Activated CD8-positive, alpha-beta T cell treated with anti-CD3 and anti-CD28 coated beads for 36 hours (primary cell): ENCODE results near the gene ARHGEF5. TPM values are rescaled to one million over a fixed set of nuclear protein-coding genes. Genes with fewer than 3 reads are reported as not detected.

ENCODE experiments used
- ATAC-seq: fragments of 200-7000 bp; cut with Tn5 transposase; one replicate; pipeline ENCODE4 v1.10.0; 2021; ENCODE audit warnings: mild to moderate bottlenecking, moderate library complexity
- CTCF ChIA-PET: fragments of 350-600 bp; sonication (Branson Sonifier 250); formaldehyde crosslinking; loops from one replicate; lab custom pipeline; 2021; ENCODE audit warnings: antibody characterized with exemption; lab: Charles Lee
- POLR2A ChIA-PET: fragments of 350-600 bp; sonication (Branson Sonifier 250); formaldehyde crosslinking; loops from one replicate; lab custom pipeline; 2021; ENCODE audit warnings: antibody characterized with exemption; lab: Charles Lee
- DNase-seq: peaks from one replicate; pipeline ENCODE4 v3.0.0-alpha.2; 2020
- H3K27ac Mint-ChIP-seq: one replicate; pipeline ENCODE4 v1.8.0; 2021; ENCODE audit warnings: mild to moderate bottlenecking, mixed read lengths
- H3K27me3 Mint-ChIP-seq: one replicate; pipeline ENCODE4 v1.8.0; 2021; ENCODE audit warnings: mixed read lengths
- H3K36me3 Mint-ChIP-seq: one replicate; pipeline ENCODE4 v1.8.0; 2021; ENCODE audit warnings: low read depth, mixed read lengths
- H3K4me1 Mint-ChIP-seq: one replicate; pipeline ENCODE4 v1.8.0; 2021; ENCODE audit warnings: low read depth, mixed read lengths
- H3K4me3 Mint-ChIP-seq: one replicate; pipeline ENCODE4 v1.8.0; 2021; ENCODE audit warnings: mild to moderate bottlenecking, moderate library complexity, mixed read lengths
- H3K9me3 Mint-ChIP-seq: one replicate; pipeline ENCODE4 v1.8.0; 2021; ENCODE audit warnings: mixed read lengths
- intact Hi-C: fragments of 100-400 bp; cut with micrococcal nuclease; formaldehyde crosslinking; loops from one replicate; pipeline ENCODE4 v1.10.0; 2022
- total RNA-seq, 2 experiments: library from RNA; stranded (reverse); gene quantifications; one replicate each; pipeline ENCODE4 v1.2.3, GENCODE V29; 2021
- TF ChIP-seq, protein P1 (sequence below): fragments of 200-600 bp; IDR thresholded peaks from one replicate; pipeline ENCODE4 v1.8.0; 2022; ENCODE audit warnings: antibody characterized with exemption, mild to moderate bottlenecking

ARHGEF5 gene
- total RNA-seq, 2 experiments from 2014 or later: 6.7 to 7.5 TPM

GRCh38 chr7:144379776-144380384 lies 24.7 kb downstream of the ARHGEF5 start:
- ChIA-PET CTCF (no interaction called here), POLR2A (no interaction called here)
- Mint-ChIP-seq H3K4me1 (peaks cover 10% of the 10 kb centered on the region), H3K27me3 (no peaks in the 10 kb centered on the region), H3K9me3 (no peaks in the 10 kb centered on the region), H3K4me3 (no peak overlapping the region), H3K27ac (no peak overlapping the region), H3K36me3 (peaks cover 13% of the 10 kb centered on the region)
- ATAC-seq (no peak), DNase-seq (no peak)
- TF ChIP-seq, protein P1, sequence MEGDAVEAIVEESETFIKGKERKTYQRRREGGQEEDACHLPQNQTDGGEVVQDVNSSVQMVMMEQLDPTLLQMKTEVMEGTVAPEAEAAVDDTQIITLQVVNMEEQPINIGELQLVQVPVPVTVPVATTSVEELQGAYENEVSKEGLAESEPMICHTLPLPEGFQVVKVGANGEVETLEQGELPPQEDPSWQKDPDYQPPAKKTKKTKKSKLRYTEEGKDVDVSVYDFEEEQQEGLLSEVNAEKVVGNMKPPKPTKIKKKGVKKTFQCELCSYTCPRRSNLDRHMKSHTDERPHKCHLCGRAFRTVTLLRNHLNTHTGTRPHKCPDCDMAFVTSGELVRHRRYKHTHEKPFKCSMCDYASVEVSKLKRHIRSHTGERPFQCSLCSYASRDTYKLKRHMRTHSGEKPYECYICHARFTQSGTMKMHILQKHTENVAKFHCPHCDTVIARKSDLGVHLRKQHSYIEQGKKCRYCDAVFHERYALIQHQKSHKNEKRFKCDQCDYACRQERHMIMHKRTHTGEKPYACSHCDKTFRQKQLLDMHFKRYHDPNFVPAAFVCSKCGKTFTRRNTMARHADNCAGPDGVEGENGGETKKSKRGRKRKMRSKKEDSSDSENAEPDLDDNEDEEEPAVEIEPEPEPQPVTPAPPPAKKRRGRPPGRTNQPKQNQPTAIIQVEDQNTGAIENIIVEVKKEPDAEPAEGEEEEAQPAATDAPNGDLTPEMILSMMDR: no peak
- intact Hi-C loops: no loop called here

DNA sequence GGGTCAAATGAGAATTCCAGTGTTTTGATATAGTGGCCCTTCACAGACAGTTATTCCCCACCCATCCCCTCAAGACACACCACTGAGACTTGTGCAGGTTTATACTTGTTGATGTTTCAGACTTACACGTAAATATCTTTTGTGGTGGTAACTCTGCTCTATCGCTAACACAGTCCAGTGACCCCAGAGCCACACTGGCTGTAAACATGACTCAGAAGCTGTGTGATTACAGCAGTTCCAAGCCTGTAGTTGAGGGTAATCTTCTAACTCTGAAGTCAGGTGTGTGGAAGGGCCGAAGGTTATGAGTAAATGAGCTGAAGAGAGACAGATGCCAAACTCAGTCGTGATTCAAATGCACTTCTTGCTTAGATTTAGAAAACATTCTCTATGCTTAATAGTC lies 28.9 kb downstream of the ARHGEF5 start:
- ATAC-seq (peak; percentile 60), DNase-seq (no peak)
- Mint-ChIP-seq H3K36me3 (peaks cover 4% of the 10 kb centered on the region), H3K4me3 (no peak overlapping the region), H3K4me1 (peaks cover 19% of the 10 kb centered on the region), H3K27ac (no peak overlapping the region), H3K27me3 (no peaks in the 10 kb centered on the region), H3K9me3 (no peaks in the 10 kb centered on the region)
- TF ChIP-seq, protein P1: no peak
- intact Hi-C loops: no loop called here
- ChIA-PET CTCF (interaction anchor here (1.2 kb wide), 1 partner anchor 10 kb away, joined by 5 read pairs; no protein-coding TSS in a partner anchor), POLR2A (no interaction called here)

DNA sequence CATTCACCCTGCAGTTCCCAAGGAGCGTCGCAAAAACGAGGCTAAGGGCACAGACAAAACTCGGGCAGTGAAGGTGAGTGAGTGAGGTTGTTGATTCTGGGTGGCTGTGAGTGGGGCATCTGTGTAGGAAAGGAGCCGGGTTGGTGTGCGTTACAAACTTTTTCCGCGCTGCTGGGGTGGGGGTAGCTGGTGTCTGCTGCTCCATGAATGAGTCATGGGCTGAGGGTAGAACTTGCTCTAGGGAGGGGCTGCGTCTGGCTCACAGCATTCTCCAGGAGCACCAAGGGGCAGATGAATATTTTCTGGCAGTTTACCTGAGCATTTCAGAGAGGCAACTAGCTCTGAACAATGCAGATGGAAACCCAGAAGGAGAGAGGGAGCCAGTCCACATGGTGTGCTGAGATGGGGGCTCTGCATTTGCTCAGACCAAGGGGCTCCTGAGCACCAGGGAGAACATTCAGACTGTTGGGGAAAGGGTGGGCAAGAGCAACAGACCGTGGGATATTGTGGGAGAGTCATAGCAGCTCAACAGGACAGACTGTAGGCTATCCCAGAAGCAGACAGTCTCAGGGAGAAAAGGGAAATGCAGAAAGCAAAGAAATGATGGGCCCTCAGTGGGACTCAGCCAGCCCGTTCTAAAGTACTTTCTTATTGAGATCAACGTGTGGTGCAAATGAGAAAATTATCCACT lies 29.5 kb downstream of the ARHGEF5 start:
- Mint-ChIP-seq H3K36me3 (peaks cover 4% of the 10 kb centered on the region), H3K4me3 (no peak overlapping the region), H3K27ac (no peak overlapping the region), H3K4me1 (peaks cover 19% of the 10 kb centered on the region), H3K27me3 (no peaks in the 10 kb centered on the region), H3K9me3 (no peaks in the 10 kb centered on the region)
- CTCF ChIA-PET: interaction anchor here (1.2 kb wide), 1 partner anchor 9 kb away, joined by 5 read pairs; no protein-coding TSS in a partner anchor
- POLR2A ChIA-PET: no interaction called here
- TF ChIP-seq, protein P1: no peak
- ATAC-seq (peak; percentile 93), DNase-seq (peak; percentile 65)
- intact Hi-C loops: no loop called here

DNA sequence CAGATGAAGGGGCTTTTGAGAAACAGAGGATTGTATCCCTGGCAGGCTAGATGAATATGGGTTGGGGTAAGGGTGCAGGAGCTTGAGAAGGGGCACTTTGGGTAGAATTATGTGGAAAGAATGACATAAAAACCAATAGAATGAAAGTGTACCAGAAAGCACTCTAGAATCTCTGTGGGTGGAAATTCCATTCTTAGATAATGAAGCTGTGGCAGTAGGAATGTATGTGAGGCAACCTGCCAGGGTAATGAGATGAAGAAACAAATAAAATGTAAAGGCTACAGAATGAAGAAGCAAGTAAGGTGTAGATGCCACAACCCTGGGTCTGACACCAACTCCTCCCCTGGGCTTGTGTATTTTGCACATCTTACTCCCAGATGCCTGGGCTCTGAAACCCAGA lies 31.5 kb downstream of the ARHGEF5 start:
- ATAC-seq (no peak), DNase-seq (no peak)
- POLR2A ChIA-PET: no interaction called here

More for the DNA sequence above, 31.5 kb downstream of the ARHGEF5 start:
- no peaks in the 10 kb centered on the region for H3K36me3 Mint-ChIP-seq
- H3K4me3 Mint-ChIP-seq: no peak overlapping the region
- H3K9me3 Mint-ChIP-seq: no peaks in the 10 kb centered on the region
- no peaks in the 10 kb centered on the region for H3K27me3 Mint-ChIP-seq
- H3K4me1 Mint-ChIP-seq: peaks cover 21% of the 10 kb centered on the region
- intact Hi-C loops: no loop called here
- CTCF ChIA-PET: interaction anchor here (1.4 kb wide), 1 partner anchor 9 kb away, joined by 3 read pairs; no protein-coding TSS in a partner anchor
- no peak overlapping the region for H3K27ac Mint-ChIP-seq
- TF ChIP-seq, protein P1: no peak
